CD14-positive monocyte (primary cell): ENCODE data around the gene LLCFC1. TPM values are rescaled to one million over a fixed set of nuclear protein-coding genes. Genes with fewer than 3 reads are reported as not detected.

Experiments
- DNase-seq, 3 donors: peaks; one replicate each; pipeline ENCODE4 v3.0.0-alpha.2; 2011 to 2022
- H2AFZ ChIP-seq: 2 replicates; pipeline ENCODE4 v1.6.0; 2012; ENCODE audit warnings: mild to moderate bottlenecking, low read depth, low read length, inconsistent platforms; ENCODE audit not compliant: insufficient read depth, poor library complexity, severe bottlenecking
- H3K27ac ChIP-seq, 2 donors: 1 replicate in 1 of 2; 2 replicates in 1 of 2; pipeline ENCODE4 v1.5.1; 2012 to 2013; ENCODE audit warnings: low read length in 2 of 2, control low read depth in 1 of 2, inconsistent platforms in 1 of 2, low read depth in 1 of 2, mild to moderate bottlenecking in 1 of 2
- H3K27me3 ChIP-seq, 2 donors: one replicate each; pipeline versions ENCODE4 v1.6.0 to v1.6.1; 2011 to 2013; ENCODE audit warnings: low read length in 2 of 2; ENCODE audit not compliant: control insufficient read depth in 2 of 2, insufficient read depth in 2 of 2
- H3K36me3 ChIP-seq, 2 donors: replicated peaks in 1 of 2; 1 replicate in 1 of 2; 2 replicates in 1 of 2; pipeline versions ENCODE4 v1.5.1 to v1.6.1; 2012 to 2013; ENCODE audit warnings: low read length in 2 of 2, control low read depth in 1 of 2, inconsistent platforms in 1 of 2, mild to moderate bottlenecking in 1 of 2; ENCODE audit not compliant: insufficient read depth in 2 of 2, control insufficient read depth in 1 of 2
- H3K4me1 ChIP-seq, 2 donors: 1 replicate in 1 of 2; 2 replicates in 1 of 2; pipeline versions ENCODE4 v1.5.1 to v1.6.1; 2012 to 2013; ENCODE audit warnings: low read length in 2 of 2, control low read depth in 1 of 2, inconsistent platforms in 1 of 2, mild to moderate bottlenecking in 1 of 2, moderate library complexity in 1 of 2; ENCODE audit not compliant: insufficient read depth in 2 of 2, control insufficient read depth in 1 of 2
- H3K4me2 ChIP-seq: replicated peaks from 2 replicates; pipeline ENCODE3; 2012; ENCODE audit warnings: low read length, moderate library complexity, mild to moderate bottlenecking; ENCODE audit not compliant: poor library complexity, severe bottlenecking; ENCODE audit errors: extremely low read depth
- H3K4me3 ChIP-seq, 3 experiments: fragments of 200-600 bp in 1 of 3; sonication (generic) in 1 of 3; replicated peaks in 1 of 3; 1 replicate in 2 of 3; 2 replicates in 1 of 3; pipeline ENCODE4 v1.5.1; 2011 to 2013; ENCODE audit warnings: low read length in 3 of 3, mild to moderate bottlenecking in 3 of 3, control low read depth in 2 of 3, low read depth in 2 of 3, inconsistent platforms in 1 of 3, moderate library complexity in 1 of 3
- H3K79me2 ChIP-seq: 2 replicates; pipeline ENCODE4 v1.6.0; 2012; ENCODE audit warnings: mild to moderate bottlenecking, control low read depth, inconsistent platforms, low read length, moderate library complexity; ENCODE audit not compliant: insufficient read depth
- H3K9ac ChIP-seq: 2 replicates; pipeline ENCODE4 v1.6.0; 2017; ENCODE audit warnings: low read length, mild to moderate bottlenecking; ENCODE audit not compliant: insufficient read depth, poor library complexity, severe bottlenecking
- H3K9me3 ChIP-seq, 2 donors: replicated peaks in 1 of 2; 1 replicate in 1 of 2; 2 replicates in 1 of 2; pipeline versions ENCODE4 v1.5.1 to v1.6.1; 2012 to 2013; ENCODE audit warnings: low read length in 2 of 2, control low read depth in 1 of 2; ENCODE audit not compliant: control insufficient read depth in 1 of 2, insufficient read depth in 1 of 2
- H4K20me1 ChIP-seq: 2 replicates; pipeline ENCODE4 v1.6.0; 2012; ENCODE audit warnings: mild to moderate bottlenecking, low read length, control low read depth, moderate library complexity; ENCODE audit not compliant: insufficient read depth
- H3K27ac Mint-ChIP-seq, 7 donors: one replicate each; pipeline ENCODE4 v1.8.0; 2020; ENCODE audit warnings: mild to moderate bottlenecking in 7 of 7, mixed read lengths in 7 of 7, moderate library complexity in 6 of 7, inconsistent platforms in 2 of 7
- H3K27me3 Mint-ChIP-seq, 3 donors: one replicate each; pipeline ENCODE4 v1.8.0; 2021 to 2022; ENCODE audit warnings: low read depth in 3 of 3, mild to moderate bottlenecking in 3 of 3, mixed read lengths in 3 of 3, moderate library complexity in 3 of 3, inconsistent platforms in 1 of 3
- H3K36me3 Mint-ChIP-seq, 2 donors: one replicate each; pipeline ENCODE4 v1.8.0; 2020; ENCODE audit warnings: mixed read lengths in 2 of 2, inconsistent platforms in 1 of 2, mild to moderate bottlenecking in 1 of 2
- H3K4me1 Mint-ChIP-seq: one replicate; pipeline ENCODE4 v1.8.0; 2020; ENCODE audit warnings: mild to moderate bottlenecking, mixed read lengths
- H3K4me3 Mint-ChIP-seq, 2 donors: one replicate each; pipeline ENCODE4 v1.8.0; 2020; ENCODE audit warnings: mild to moderate bottlenecking in 2 of 2, mixed read lengths in 2 of 2, moderate library complexity in 1 of 2
- H3K9me3 Mint-ChIP-seq, 7 donors: one replicate each; pipeline ENCODE4 v1.8.0; 2020 to 2022; ENCODE audit warnings: mixed read lengths in 7 of 7, mild to moderate bottlenecking in 6 of 7, moderate library complexity in 6 of 7, inconsistent platforms in 2 of 7
- whole genome bisulfite sequencing: methylation state at CpG from one replicate; pipeline ENCODE4 v1.1.5; 2013; ENCODE audit warnings: missing lambda C conversion rate; ENCODE audit not compliant: insufficient coverage; 5-methylcytosine and 5-hydroxymethylcytosine counted together
- intact Hi-C, 2 donors: fragments of 100-400 bp; cut with micrococcal nuclease; formaldehyde crosslinking; loops; one replicate each; pipeline versions ENCODE4 v1.15.0 to v1.15.1; 2023
- polyA plus RNA-seq, 3 donors: library from polyadenylated mRNA; depleted of rRNA in 1 of 3; unstranded in 2 of 3; stranded (reverse) in 1 of 3; fragments of 300-500 nt in 2 of 3; fragments of >200 nt in 1 of 3; fragmentation: Illumina TruSeq in 2 of 3; gene quantifications; 1 replicate in 2 of 3; 2 replicates in 1 of 3; pipeline ENCODE4 v1.2.3, GENCODE V29; 2012 to 2021
- TF ChIP-seq, protein P1 (sequence below): fragments of 200-600 bp; IDR thresholded peaks from one replicate; pipeline ENCODE4 v1.8.0; 2022; ENCODE audit warnings: antibody characterized with exemption, mild to moderate bottlenecking

LLCFC1 gene
- polyA plus RNA-seq, 3 donors, result 0.84 TPM; not detected in 2

DNA sequence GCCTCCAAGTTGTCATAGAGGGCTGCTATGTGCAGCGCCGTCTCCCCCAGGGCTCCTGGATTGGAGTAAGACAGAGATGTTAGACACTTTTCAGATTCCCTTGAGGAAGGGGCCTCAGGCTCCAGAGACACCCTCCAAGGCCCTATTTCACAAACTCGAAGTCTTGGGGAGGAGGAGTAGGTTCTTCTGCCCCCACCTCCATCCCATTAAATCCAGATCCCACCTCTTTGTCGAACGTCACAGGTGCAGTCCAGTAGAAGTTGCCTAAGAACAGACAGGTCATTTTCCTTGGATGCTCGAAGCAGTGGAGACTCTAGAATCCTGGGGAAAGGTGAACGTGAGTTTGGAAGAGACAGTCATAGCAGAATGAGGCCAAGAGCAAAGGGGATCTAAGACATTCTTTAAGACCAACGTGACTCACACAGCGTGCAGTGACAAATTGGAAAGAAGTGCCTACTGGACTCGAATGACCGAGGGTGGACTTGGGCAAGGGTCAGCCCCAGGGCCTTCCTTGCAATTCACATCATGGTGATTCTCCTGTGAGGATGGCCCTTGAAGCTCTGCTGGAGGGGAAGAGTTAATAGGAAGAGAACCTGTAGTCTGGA is 9.1 kb upstream of the LLCFC1 start:
- Histone ChIP-seq H3K27ac (no peak overlapping the region), H3K4me1 (peaks cover 33% of the 10 kb centered on the region in 2 donors), H3K36me3 (no peaks in the 10 kb centered on the region), H4K20me1 (no peaks in the 10 kb centered on the region), H3K79me2 (no peaks in the 10 kb centered on the region), H3K9me3 (peaks cover 10 to 23% of the 10 kb centered on the region in 2 donors), H3K4me2 (no peak overlapping the region), H2AFZ (no peak overlapping the region), H3K4me3 (no peak overlapping the region), H3K27me3 (no peaks in the 10 kb centered on the region), H3K9ac (no peak overlapping the region)
- TF ChIP-seq, protein P1, sequence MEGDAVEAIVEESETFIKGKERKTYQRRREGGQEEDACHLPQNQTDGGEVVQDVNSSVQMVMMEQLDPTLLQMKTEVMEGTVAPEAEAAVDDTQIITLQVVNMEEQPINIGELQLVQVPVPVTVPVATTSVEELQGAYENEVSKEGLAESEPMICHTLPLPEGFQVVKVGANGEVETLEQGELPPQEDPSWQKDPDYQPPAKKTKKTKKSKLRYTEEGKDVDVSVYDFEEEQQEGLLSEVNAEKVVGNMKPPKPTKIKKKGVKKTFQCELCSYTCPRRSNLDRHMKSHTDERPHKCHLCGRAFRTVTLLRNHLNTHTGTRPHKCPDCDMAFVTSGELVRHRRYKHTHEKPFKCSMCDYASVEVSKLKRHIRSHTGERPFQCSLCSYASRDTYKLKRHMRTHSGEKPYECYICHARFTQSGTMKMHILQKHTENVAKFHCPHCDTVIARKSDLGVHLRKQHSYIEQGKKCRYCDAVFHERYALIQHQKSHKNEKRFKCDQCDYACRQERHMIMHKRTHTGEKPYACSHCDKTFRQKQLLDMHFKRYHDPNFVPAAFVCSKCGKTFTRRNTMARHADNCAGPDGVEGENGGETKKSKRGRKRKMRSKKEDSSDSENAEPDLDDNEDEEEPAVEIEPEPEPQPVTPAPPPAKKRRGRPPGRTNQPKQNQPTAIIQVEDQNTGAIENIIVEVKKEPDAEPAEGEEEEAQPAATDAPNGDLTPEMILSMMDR, result no peak
- Mint-ChIP-seq H3K4me3 (no peak overlapping the region), H3K27me3 (peaks cover 0 to 7% (median 2%) of the 10 kb centered on the region in 3 donors), H3K9me3 (peaks cover 20 to 41% (median 32%) of the 10 kb centered on the region in 7 donors), H3K27ac (no peak overlapping the region), H3K36me3 (peaks cover 6 to 8% of the 10 kb centered on the region in 2 donors), H3K4me1 (peaks cover 32% of the 10 kb centered on the region)
- WGBS, result 100% methylated on average over 5 of the region's 11 CpGs
- intact Hi-C loops, result no loop called here
- no peak for DNase-seq

DNA sequence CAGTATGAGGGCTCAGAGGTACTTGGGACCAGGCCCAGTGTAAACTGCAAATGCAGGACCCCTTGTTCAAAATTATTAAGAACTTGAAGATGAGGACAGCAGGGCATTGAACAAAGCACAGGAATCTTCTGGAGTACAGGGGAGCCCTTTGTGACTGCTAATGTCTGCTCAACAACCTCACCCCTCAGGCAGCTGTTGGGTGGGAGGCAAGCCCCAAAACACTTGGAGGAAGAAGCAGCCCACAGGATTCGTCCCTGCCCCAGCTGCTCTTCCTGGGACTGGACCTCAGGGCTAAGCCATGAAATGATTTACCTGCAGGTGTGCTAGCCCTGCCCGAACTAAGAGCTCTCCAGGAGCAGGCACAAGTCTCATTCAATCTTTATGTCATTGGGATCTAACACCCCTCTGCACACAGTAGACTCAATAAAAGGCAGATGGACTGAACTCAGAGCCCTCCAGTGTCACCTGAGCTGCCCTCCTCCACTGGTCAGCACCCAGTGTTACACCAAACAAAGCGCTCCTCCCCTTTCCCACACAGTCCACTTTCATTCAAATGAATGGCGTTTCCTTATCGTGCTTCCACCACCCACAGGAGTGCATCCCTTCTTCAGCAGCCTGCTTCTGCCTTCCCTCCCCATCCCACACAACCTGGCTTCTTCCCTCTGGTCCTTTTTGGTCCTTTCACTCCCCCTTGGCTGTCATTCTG is 6.7 kb upstream of the LLCFC1 start:
- peak overlapping the region in 1 of 7 donors; percentile 41 for H3K27ac Mint-ChIP-seq
- H3K4me3 Mint-ChIP-seq, result no peak overlapping the region
- peaks cover 14 to 37% (median 27%) of the 10 kb centered on the region in 7 donors for H3K9me3 Mint-ChIP-seq
- peaks cover 10 to 23% of the 10 kb centered on the region in 2 donors for H3K9me3 ChIP-seq
- no peak for DNase-seq
- H3K9ac ChIP-seq, result no peak overlapping the region
- peaks cover 1 to 9% (median 3%) of the 10 kb centered on the region in 3 donors for H3K27me3 Mint-ChIP-seq
- H3K4me3 ChIP-seq, result no peak overlapping the region
- H3K4me2 ChIP-seq, result no peak overlapping the region
- no peak overlapping the region for H3K27ac ChIP-seq
- H3K4me1 Mint-ChIP-seq, result peaks cover 12% of the 10 kb centered on the region
- no peaks in the 10 kb centered on the region for H3K36me3 ChIP-seq
- H2AFZ ChIP-seq, result no peak overlapping the region
- no peaks in the 10 kb centered on the region for H3K79me2 ChIP-seq
- H3K36me3 Mint-ChIP-seq, result peaks cover 2 to 7% of the 10 kb centered on the region in 2 donors
- 82% methylated on average over 5 of the region's 5 CpGs for WGBS
- no peaks in the 10 kb centered on the region for H4K20me1 ChIP-seq
- TF ChIP-seq, protein P1, result no peak
- intact Hi-C loops, result no loop called here
- peaks cover 14 to 15% of the 10 kb centered on the region in 2 donors for H3K4me1 ChIP-seq
- no peaks in the 10 kb centered on the region for H3K27me3 ChIP-seq
